HEK293 (cell line): Measurements from ENCODE around the gene MRPL43.

Experiments used
- EGR2 ChIP-seq: fragments of 450-650 bp; formaldehyde crosslinking; IDR thresholded peaks from 2 replicates; pipeline ENCODE4 v1.5.1; 2016; ENCODE audit warnings: low read depth, missing biosample characterization, missing genetic modification characterization
- HIC1 ChIP-seq: fragments of 450-650 bp; formaldehyde crosslinking; IDR thresholded peaks from 2 replicates; pipeline ENCODE4 v1.5.1; 2016; ENCODE audit warnings: missing biosample characterization, missing genetic modification characterization
- KLF16 ChIP-seq: fragments of 450-650 bp; formaldehyde crosslinking; IDR thresholded peaks from 2 replicates; pipeline ENCODE4 v1.5.1; 2017; ENCODE audit warnings: missing biosample characterization, missing genetic modification characterization
- KLF7 ChIP-seq: fragments of 450-650 bp; formaldehyde crosslinking; IDR thresholded peaks from 2 replicates; pipeline ENCODE4 v1.5.1; 2016; ENCODE audit warnings: missing biosample characterization, missing genetic modification characterization, borderline replicate concordance
- MZF1 ChIP-seq: fragments of 450-650 bp; formaldehyde crosslinking; IDR thresholded peaks from 2 replicates; pipeline ENCODE4 v1.5.1; 2017; ENCODE audit warnings: missing biosample characterization, missing genetic modification characterization, borderline replicate concordance
- WT1 ChIP-seq: fragments of 450-650 bp; formaldehyde crosslinking; IDR thresholded peaks from 2 replicates; pipeline ENCODE4 v1.5.1; 2016; ENCODE audit warnings: missing biosample characterization, missing genetic modification characterization
- ZBTB17 ChIP-seq: fragments of 450-650 bp; formaldehyde crosslinking; IDR thresholded peaks from 2 replicates; pipeline ENCODE4 v1.5.1; 2016; ENCODE audit warnings: missing biosample characterization, missing genetic modification characterization
- ZEB2 ChIP-seq: fragments of 450-650 bp; formaldehyde crosslinking; IDR thresholded peaks from 2 replicates; pipeline ENCODE4 v1.5.1; 2016; ENCODE audit warnings: missing biosample characterization, missing genetic modification characterization
- ZNF24 ChIP-seq: fragments of 450-650 bp; formaldehyde crosslinking; IDR thresholded peaks from 2 replicates; pipeline ENCODE4 v1.5.1; 2016; ENCODE audit warnings: missing biosample characterization, missing genetic modification characterization
- ZNF266 ChIP-seq: fragments of 450-650 bp; formaldehyde crosslinking; IDR thresholded peaks from 2 replicates; pipeline ENCODE4 v1.5.1; 2016; ENCODE audit warnings: missing biosample characterization, missing genetic modification characterization, low read depth
- ZNF311 ChIP-seq: fragments of 450-650 bp; formaldehyde crosslinking; IDR thresholded peaks from 2 replicates; pipeline ENCODE4 v1.5.1; 2017; ENCODE audit warnings: missing biosample characterization, missing genetic modification characterization, borderline replicate concordance
- ZNF366 ChIP-seq: fragments of 450-650 bp; formaldehyde crosslinking; conservative IDR thresholded peaks from 2 replicates; pipeline ENCODE4 v1.5.1; 2016; ENCODE audit warnings: missing biosample characterization, missing genetic modification characterization
- ZNF37A ChIP-seq: fragments of 450-650 bp; IDR thresholded peaks from 2 replicates; pipeline ENCODE4 v1.5.1; 2018; ENCODE audit warnings: missing biosample characterization, missing genetic modification characterization
- ZNF391 ChIP-seq: fragments of 450-650 bp; formaldehyde crosslinking; IDR thresholded peaks from 2 replicates; pipeline ENCODE4 v1.5.1; 2016; ENCODE audit warnings: low read depth, missing biosample characterization, missing genetic modification characterization, borderline replicate concordance
- ZNF404 ChIP-seq: fragments of 450-650 bp; formaldehyde crosslinking; IDR thresholded peaks from 2 replicates; pipeline ENCODE4 v1.5.1; 2017; ENCODE audit warnings: missing biosample characterization, missing genetic modification characterization
- ZNF513 ChIP-seq: fragments of 450-650 bp; IDR thresholded peaks from 2 replicates; pipeline ENCODE4 v1.5.1; 2018; ENCODE audit warnings: missing biosample characterization, missing genetic modification characterization
- ZNF558 ChIP-seq: fragments of 450-650 bp; formaldehyde crosslinking; IDR thresholded peaks from 2 replicates; pipeline ENCODE4 v1.5.1; 2016; ENCODE audit warnings: missing biosample characterization, missing genetic modification characterization
- ZNF623 ChIP-seq: fragments of 450-650 bp; formaldehyde crosslinking; IDR thresholded peaks from 2 replicates; pipeline ENCODE4 v1.5.1; 2016; ENCODE audit warnings: missing biosample characterization, missing genetic modification characterization
- ZNF629 ChIP-seq: fragments of 450-650 bp; formaldehyde crosslinking; IDR thresholded peaks from 2 replicates; pipeline ENCODE4 v1.5.1; 2017; ENCODE audit warnings: missing biosample characterization, missing genetic modification characterization
- ZSCAN18 ChIP-seq: fragments of 450-650 bp; formaldehyde crosslinking; IDR thresholded peaks from 2 replicates; pipeline ENCODE4 v1.5.1; 2016; ENCODE audit warnings: missing biosample characterization, missing genetic modification characterization
- ZSCAN4 ChIP-seq: fragments of 450-650 bp; formaldehyde crosslinking; IDR thresholded peaks from 2 replicates; pipeline ENCODE4 v1.5.1; 2017; ENCODE audit warnings: missing biosample characterization, missing genetic modification characterization
- TF ChIP-seq, protein P1 (sequence below): fragments of 450-650 bp; formaldehyde crosslinking; IDR thresholded peaks from 2 replicates; pipeline ENCODE4 v1.5.1; 2016; ENCODE audit warnings: missing biosample characterization, missing genetic modification characterization
- TF ChIP-seq, protein P2 (sequence below): fragments of 450-650 bp; formaldehyde crosslinking; IDR thresholded peaks from 2 replicates; pipeline ENCODE4 v1.5.1; 2016; ENCODE audit warnings: missing biosample characterization, missing genetic modification characterization
- TF ChIP-seq, protein P3 (sequence below): fragments of 450-650 bp; formaldehyde crosslinking; IDR thresholded peaks from 2 replicates; pipeline ENCODE4 v1.5.1; 2016; ENCODE audit warnings: missing biosample characterization, missing genetic modification characterization

Gene MRPL43

DNA sequence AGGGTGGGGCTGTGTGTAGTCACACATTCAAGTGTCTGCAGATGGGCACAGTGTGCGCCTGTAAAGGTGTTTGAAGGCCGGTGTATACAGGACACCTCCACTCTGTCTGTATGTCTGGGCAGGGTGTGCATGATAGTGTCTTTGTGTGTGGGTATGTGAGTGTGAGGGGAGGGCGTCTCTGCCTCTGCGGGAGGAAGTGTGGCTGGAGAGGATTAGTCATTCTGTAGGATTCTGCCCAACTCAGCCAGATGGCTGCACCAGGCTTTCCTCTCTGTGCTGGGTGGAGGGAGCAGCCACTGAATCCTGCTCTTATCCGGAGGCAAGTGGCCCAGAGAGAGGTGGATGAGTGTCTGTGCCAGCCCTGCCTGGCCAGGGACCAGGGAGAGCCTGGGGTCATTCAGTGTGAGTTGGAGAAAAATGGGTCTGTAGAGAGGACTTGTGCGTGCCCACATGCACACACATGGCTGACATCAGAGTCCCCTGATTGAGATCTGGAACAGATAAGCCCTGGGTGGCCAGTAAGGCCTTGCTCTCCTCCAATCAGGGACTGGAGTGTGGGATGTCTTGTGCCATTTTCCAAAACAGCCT is 45.4 kb upstream of the MRPL43 start (continued):
- TF ChIP-seq EGR2 (tag by site-specific recombination) = peak; percentile 85
- no peak for TF ChIP-seq ZNF391
- TF ChIP-seq MZF1 (tag by site-specific recombination) = no peak
- no peak for TF ChIP-seq ZNF37A
- 0 out of 2 replicates have a peak, but pooled peaks have one; percentile 80 for TF ChIP-seq ZNF24
- TF ChIP-seq KLF16 (tag by site-specific recombination) = peak; percentile 46; the same call in 1 of the 2 replicates
- no peak for TF ChIP-seq ZNF266 (tag by site-specific recombination)
- TF ChIP-seq, protein P1, sequence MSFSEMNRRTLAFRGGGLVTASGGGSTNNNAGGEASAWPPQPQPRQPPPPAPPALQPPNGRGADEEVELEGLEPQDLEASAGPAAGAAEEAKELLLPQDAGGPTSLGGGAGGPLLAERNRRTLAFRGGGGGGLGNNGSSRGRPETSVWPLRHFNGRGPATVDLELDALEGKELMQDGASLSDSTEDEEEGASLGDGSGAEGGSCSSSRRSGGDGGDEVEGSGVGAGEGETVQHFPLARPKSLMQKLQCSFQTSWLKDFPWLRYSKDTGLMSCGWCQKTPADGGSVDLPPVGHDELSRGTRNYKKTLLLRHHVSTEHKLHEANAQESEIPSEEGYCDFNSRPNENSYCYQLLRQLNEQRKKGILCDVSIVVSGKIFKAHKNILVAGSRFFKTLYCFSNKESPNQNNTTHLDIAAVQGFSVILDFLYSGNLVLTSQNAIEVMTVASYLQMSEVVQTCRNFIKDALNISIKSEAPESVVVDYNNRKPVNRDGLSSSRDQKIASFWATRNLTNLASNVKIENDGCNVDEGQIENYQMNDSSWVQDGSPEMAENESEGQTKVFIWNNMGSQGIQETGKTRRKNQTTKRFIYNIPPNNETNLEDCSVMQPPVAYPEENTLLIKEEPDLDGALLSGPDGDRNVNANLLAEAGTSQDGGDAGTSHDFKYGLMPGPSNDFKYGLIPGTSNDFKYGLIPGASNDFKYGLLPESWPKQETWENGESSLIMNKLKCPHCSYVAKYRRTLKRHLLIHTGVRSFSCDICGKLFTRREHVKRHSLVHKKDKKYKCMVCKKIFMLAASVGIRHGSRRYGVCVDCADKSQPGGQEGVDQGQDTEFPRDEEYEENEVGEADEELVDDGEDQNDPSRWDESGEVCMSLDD (tag by site-specific recombination) = peak; percentile 50; the same call in 1 of the 2 replicates
- peak; percentile 73 for TF ChIP-seq WT1
- TF ChIP-seq HIC1 (tag by site-specific recombination) = peak; percentile 59
- no peak for TF ChIP-seq ZNF404 (tag by site-specific recombination)
- peak; percentile 73 for TF ChIP-seq ZNF629 (tag by site-specific recombination)
- TF ChIP-seq, protein P2, sequence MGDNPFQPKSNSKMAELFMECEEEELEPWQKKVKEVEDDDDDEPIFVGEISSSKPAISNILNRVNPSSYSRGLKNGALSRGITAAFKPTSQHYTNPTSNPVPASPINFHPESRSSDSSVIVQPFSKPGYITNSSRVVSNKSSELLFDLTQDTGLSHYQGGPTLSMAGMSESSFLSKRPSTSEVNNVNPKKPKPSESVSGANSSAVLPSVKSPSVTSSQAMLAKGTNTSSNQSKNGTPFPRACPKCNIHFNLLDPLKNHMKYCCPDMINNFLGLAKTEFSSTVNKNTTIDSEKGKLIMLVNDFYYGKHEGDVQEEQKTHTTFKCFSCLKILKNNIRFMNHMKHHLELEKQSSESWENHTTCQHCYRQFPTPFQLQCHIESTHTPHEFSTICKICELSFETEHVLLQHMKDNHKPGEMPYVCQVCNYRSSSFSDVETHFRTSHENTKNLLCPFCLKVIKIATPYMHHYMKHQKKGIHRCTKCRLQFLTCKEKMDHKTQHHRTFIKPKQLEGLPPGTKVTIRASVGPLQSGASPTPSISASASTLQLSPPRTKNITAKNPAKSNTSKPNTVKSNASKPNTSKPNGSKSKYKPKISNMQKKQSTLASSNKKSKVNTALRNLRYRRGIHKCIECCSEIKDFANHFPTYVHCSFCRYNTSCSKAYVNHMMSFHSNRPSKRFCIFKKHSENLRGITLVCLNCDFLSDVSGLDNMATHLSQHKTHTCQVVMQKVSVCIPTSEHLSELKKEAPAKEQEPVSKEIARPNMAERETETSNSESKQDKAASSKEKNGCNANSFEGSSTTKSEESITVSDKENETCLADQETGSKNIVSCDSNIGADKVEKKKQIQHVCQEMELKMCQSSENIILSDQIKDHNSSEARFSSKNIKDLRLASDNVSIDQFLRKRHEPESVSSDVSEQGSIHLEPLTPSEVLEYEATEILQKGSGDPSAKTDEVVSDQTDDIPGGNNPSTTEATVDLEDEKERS = no peak
- peak; percentile 71 for TF ChIP-seq ZSCAN4 (tag by site-specific recombination)
- no peak for TF ChIP-seq ZNF311 (tag by site-specific recombination)
- TF ChIP-seq ZBTB17 (tag by site-specific recombination) = peak; percentile 97
- TF ChIP-seq, protein P3, sequence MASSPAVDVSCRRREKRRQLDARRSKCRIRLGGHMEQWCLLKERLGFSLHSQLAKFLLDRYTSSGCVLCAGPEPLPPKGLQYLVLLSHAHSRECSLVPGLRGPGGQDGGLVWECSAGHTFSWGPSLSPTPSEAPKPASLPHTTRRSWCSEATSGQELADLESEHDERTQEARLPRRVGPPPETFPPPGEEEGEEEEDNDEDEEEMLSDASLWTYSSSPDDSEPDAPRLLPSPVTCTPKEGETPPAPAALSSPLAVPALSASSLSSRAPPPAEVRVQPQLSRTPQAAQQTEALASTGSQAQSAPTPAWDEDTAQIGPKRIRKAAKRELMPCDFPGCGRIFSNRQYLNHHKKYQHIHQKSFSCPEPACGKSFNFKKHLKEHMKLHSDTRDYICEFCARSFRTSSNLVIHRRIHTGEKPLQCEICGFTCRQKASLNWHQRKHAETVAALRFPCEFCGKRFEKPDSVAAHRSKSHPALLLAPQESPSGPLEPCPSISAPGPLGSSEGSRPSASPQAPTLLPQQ (tag by site-specific recombination) = peak; percentile 61
- TF ChIP-seq KLF7 = peak; percentile 37; the same call in 1 of the 2 replicates
- TF ChIP-seq ZSCAN18 (tag by site-specific recombination) = no peak
- peak; percentile 21; the same call in 1 of the 2 replicates for TF ChIP-seq ZNF558 (tag by site-specific recombination)
- TF ChIP-seq ZNF366 (tag by site-specific recombination) = peak; percentile 87
- TF ChIP-seq ZNF623 (tag by site-specific recombination) = 0 out of 2 replicates have a peak, but pooled peaks have one; percentile 7
- TF ChIP-seq ZNF513 = no peak
- TF ChIP-seq ZEB2 (tag by site-specific recombination) = peak; percentile 66
